ENCODE measurements around the gene LDLRAD1. TPM values are rescaled to one million over a fixed set of nuclear protein-coding genes. Genes with fewer than 3 reads are reported as not detected.

Gene LDLRAD1
- total RNA-seq, 1 experiment from 2014 or later: not detected

- TF ChIP-seq SIN3A (IDR thresholded peaks at IDR 0.05; ENCODE audit: borderline replicate concordance, insufficient read depth, low read depth, low read length) (no peak), CTCF (IDR thresholded peaks at IDR 0.05) (peak; percentile 28; the same call in 1 of the 2 replicates), TCF7L2 (IDR thresholded peaks at IDR 0.05; ENCODE audit: low read depth, low read length) (no peak)
- no TSS peak for BruUV-seq (replicated peaks)
- intact Hi-C loops (cut with micrococcal nuclease; ENCODE audit: unreplicated experiment) (no loop called here), in situ Hi-C loops (cut with HindIII; ENCODE audit: low pct_unique_long_range_greater_than_20kb, low sequenced_read_pairs) (no loop called here)
- ChIA-PET POLR2A (no interaction called here), CTCF (no interaction called here)
- H3K4me3 ChIP-seq (ENCODE audit: low read depth in 2 of 2, low read length in 2 of 2): peak overlapping the region; percentile 90 to 96
- H3K27me3 ChIP-seq (ENCODE audit: control insufficient read depth, insufficient read depth, low read length): no peaks in the 10 kb centered on the region
- DNase-seq (ENCODE audit: low read depth, low spot score): no peak
- no peak for ATAC-seq
- H3K4me1 ChIP-seq (ENCODE audit: control insufficient read depth, insufficient read depth, low read length): peaks cover 12% of the 10 kb centered on the region
- H3K36me3 ChIP-seq (ENCODE audit: control insufficient read depth, insufficient read depth, low read length): no peaks in the 10 kb centered on the region; the same call in 1 of the 2 replicates
- no peaks in the 10 kb centered on the region for H3K9me3 ChIP-seq (ENCODE audit: control insufficient read depth, insufficient read depth, low read depth, low read length)
- H3K27ac ChIP-seq (ENCODE audit: low read length): peak overlapping the region; percentile 92
Observed at GRCh38 chr1:54054438-54054749, 36.4 kb upstream of the LDLRAD1 start.

- H3K9me3 ChIP-seq (ENCODE audit: control insufficient read depth, insufficient read depth, low read depth, low read length): no peaks in the 10 kb centered on the region
- intact Hi-C loops (cut with micrococcal nuclease; ENCODE audit: unreplicated experiment): no loop called here
- ChIA-PET CTCF (no interaction called here), POLR2A (no interaction called here)
- peak overlapping the region; percentile 90 to 96 for H3K4me3 ChIP-seq (ENCODE audit: low read depth in 2 of 2, low read length in 2 of 2)
- BruUV-seq (replicated peaks): no TSS peak
- no peaks in the 10 kb centered on the region for H3K27me3 ChIP-seq (ENCODE audit: control insufficient read depth, insufficient read depth, low read length)
- peak; percentile 11 for ATAC-seq
- in situ Hi-C loops (cut with HindIII; ENCODE audit: low pct_unique_long_range_greater_than_20kb, low sequenced_read_pairs): no loop called here
- DNase-seq (ENCODE audit: low read depth, low spot score): no peak
- TF ChIP-seq REST (IDR thresholded peaks at IDR 0.05; ENCODE audit: insufficient read depth in 1 of 2, low read depth in 2 of 2, low read length in 1 of 2) (no peak), POLR2AphosphoS5 (IDR thresholded peaks at IDR 0.05; ENCODE audit: low read depth, low read length) (no peak), SIN3A (IDR thresholded peaks at IDR 0.05; ENCODE audit: borderline replicate concordance, insufficient read depth, low read depth, low read length) (no peak), TCF7L2 (IDR thresholded peaks at IDR 0.05; ENCODE audit: low read depth, low read length) (no peak), CTCF (IDR thresholded peaks at IDR 0.05) (no peak)
- no peaks in the 10 kb centered on the region; the same call in 1 of the 2 replicates for H3K36me3 ChIP-seq (ENCODE audit: control insufficient read depth, insufficient read depth, low read length)
- H3K4me1 ChIP-seq (ENCODE audit: control insufficient read depth, insufficient read depth, low read length): peaks cover 13% of the 10 kb centered on the region
- peak overlapping the region; percentile 92 for H3K27ac ChIP-seq (ENCODE audit: low read length)
Observed at GRCh38 chr1:54053745-54054437, 35.9 kb upstream of the LDLRAD1 start.

Measured in Panc1 (cell line).